ENCODE data around the gene TRPV3. TPM values are rescaled to one million over a fixed set of nuclear protein-coding genes. Genes with fewer than 3 reads are reported as not detected.
"Not testable (repeated sequence)": the region's sequence is repeated elsewhere in the genome, so short reads cannot be mapped to it uniquely, and the experiment has no call there.

Gene TRPV3
- total and polyA plus RNA-seq, 2 donors (not counting 3 experiments of a cell fraction or from before 2014, with no cell fraction given) = 0.01 TPM; not detected in 1

DNA sequence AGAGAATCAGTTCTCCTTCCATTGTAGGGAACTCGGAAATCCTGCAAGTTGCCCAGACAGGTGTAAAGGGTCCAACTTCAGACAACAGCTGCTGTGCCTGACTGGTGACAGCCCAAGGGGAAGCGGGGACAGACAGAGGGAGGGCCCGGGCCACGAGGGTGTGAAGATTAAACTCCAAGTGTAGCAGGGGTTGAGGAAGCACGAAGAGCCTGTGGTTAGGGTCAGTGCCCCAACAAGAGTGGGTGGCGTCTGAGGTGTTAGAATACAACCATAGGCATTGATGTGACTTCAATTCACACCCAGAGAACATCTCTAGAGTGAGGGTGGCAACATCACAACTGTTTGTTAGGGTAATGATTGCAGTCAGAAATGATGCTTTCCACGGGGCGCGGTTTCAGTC, 42.7 kb downstream of the TRPV3 start:
- Histone ChIP-seq H3K79me2 (ENCODE audit: control insufficient read depth, insufficient read depth, low read length) (no peaks in the 10 kb centered on the region), H3K27me3 (ENCODE audit: control insufficient read depth in 2 of 2, insufficient read depth in 2 of 2, low read length in 2 of 2) (no peaks in the 10 kb centered on the region), H3K36me3 (ENCODE audit: control insufficient read depth in 2 of 2, extremely low read depth in 1 of 2, insufficient read depth in 2 of 2, low read length in 2 of 2) (no peaks in the 10 kb centered on the region), H4K20me1 (replicated peaks; ENCODE audit: control insufficient read depth, extremely low read depth, insufficient read depth, low read length) (no peaks in the 10 kb centered on the region), H3K9ac (replicated peaks; ENCODE audit: extremely low read depth, insufficient read depth, low read length) (no peak overlapping the region), H2AFZ (ENCODE audit: low read depth, low read length) (no peak overlapping the region), H3K9me1 (replicated peaks; ENCODE audit: control insufficient read depth, extremely low read depth, insufficient read depth, low read length) (no peaks in the 10 kb centered on the region), H3K9me3 (replicated peaks; ENCODE audit: control insufficient read depth, insufficient read depth, low read length) (no peaks in the 10 kb centered on the region), H3K4me1 (ENCODE audit: control insufficient read depth, extremely low read depth, insufficient read depth, low read length) (no peaks in the 10 kb centered on the region), H3K4me2 (ENCODE audit: insufficient read depth, low read length) (no peak overlapping the region), H3K27ac (ENCODE audit: insufficient read depth, low read depth, low read length) (no peak overlapping the region), H3K4me3 (replicated peaks in 1 of 3; ENCODE audit: insufficient read depth in 1 of 3, low read depth in 1 of 3, low read length in 3 of 3) (no peak overlapping the region)
- TF ChIP-seq FOS (IDR thresholded peaks at IDR 0.05; ENCODE audit: borderline replicate concordance, insufficient read depth, low read length) (no peak), JUN (IDR thresholded peaks at IDR 0.05; ENCODE audit: borderline replicate concordance, insufficient read depth, insufficient read length, low read depth) (no peak), POLR2A (IDR thresholded peaks at IDR 0.05; ENCODE audit: low read depth, low read length) (no peak), GATA2 (IDR thresholded peaks at IDR 0.05; ENCODE audit: insufficient read depth, insufficient read length, low read depth, low read length) (no peak), POLR2AphosphoS5 (IDR thresholded peaks at IDR 0.05; ENCODE audit: insufficient read depth, low read depth, low read length) (no peak), EZH2 (IDR thresholded peaks at IDR 0.05; ENCODE audit: borderline replicate concordance, low read depth, low read length, severe bottlenecking) (no peak), MYC (IDR thresholded peaks at IDR 0.05; ENCODE audit: low read depth, low read length) (no peak)
- TF ChIP-seq, protein P1, sequence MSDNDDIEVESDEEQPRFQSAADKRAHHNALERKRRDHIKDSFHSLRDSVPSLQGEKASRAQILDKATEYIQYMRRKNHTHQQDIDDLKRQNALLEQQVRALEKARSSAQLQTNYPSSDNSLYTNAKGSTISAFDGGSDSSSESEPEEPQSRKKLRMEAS (IDR thresholded peaks at IDR 0.05; ENCODE audit: insufficient read depth, insufficient read length) = no peak
- TF ChIP-seq, protein P2, sequence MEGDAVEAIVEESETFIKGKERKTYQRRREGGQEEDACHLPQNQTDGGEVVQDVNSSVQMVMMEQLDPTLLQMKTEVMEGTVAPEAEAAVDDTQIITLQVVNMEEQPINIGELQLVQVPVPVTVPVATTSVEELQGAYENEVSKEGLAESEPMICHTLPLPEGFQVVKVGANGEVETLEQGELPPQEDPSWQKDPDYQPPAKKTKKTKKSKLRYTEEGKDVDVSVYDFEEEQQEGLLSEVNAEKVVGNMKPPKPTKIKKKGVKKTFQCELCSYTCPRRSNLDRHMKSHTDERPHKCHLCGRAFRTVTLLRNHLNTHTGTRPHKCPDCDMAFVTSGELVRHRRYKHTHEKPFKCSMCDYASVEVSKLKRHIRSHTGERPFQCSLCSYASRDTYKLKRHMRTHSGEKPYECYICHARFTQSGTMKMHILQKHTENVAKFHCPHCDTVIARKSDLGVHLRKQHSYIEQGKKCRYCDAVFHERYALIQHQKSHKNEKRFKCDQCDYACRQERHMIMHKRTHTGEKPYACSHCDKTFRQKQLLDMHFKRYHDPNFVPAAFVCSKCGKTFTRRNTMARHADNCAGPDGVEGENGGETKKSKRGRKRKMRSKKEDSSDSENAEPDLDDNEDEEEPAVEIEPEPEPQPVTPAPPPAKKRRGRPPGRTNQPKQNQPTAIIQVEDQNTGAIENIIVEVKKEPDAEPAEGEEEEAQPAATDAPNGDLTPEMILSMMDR (IDR thresholded peaks at IDR 0.05; ENCODE audit: extremely low read depth in 1 of 2, insufficient read depth in 1 of 2, low read depth in 1 of 2, low read length in 2 of 2) = no peak
- ChIA-PET CTCF (no interaction called here), POLR2A (no interaction called here)
- no peak for DNase-seq (ENCODE audit: low read depth, low spot score)
- BruUV-seq (replicated peaks) = no TSS peak
- intact Hi-C loops (cut with micrococcal nuclease) = no loop called here
- dilution Hi-C loops (cut with MboI; ENCODE audit: extremely low pct_ligation_motif_present, low sequenced_read_pairs) = no loop called here
- FAIRE-seq = no peak

DNA sequence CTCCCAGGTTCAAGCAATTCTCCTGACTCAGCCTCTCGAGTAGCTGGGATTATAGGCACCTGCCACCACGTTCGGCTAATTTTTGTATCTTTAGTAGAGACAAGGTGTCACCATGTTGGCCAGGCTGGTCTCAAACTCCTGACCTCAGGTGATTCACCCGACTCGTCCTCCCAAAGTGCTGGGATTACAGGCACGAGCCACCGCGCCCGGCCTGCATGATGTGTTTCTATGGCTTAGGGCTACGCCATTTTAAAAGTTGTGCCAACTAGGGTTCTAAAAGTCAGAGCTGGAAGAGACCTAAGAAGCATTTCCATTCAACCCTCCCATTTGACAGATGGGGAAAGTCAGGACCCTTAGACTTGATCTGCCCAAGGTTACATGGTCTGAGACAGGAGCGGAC, 43.4 kb downstream of the TRPV3 start:
- H2AFZ ChIP-seq (ENCODE audit: low read depth, low read length); H3K9me1 ChIP-seq (replicated peaks; ENCODE audit: control insufficient read depth, extremely low read depth, insufficient read depth, low read length); CTCF ChIA-PET; H3K9ac ChIP-seq (replicated peaks; ENCODE audit: extremely low read depth, insufficient read depth, low read length); H3K4me2 ChIP-seq (ENCODE audit: insufficient read depth, low read length); BruUV-seq (replicated peaks); POLR2A ChIA-PET; dilution Hi-C loops (cut with MboI; ENCODE audit: extremely low pct_ligation_motif_present, low sequenced_read_pairs); H3K4me3 ChIP-seq (replicated peaks in 1 of 3; ENCODE audit: insufficient read depth in 1 of 3, low read depth in 1 of 3, low read length in 3 of 3); H3K79me2 ChIP-seq (ENCODE audit: control insufficient read depth, insufficient read depth, low read length); intact Hi-C loops (cut with micrococcal nuclease); FAIRE-seq; H3K36me3 ChIP-seq (ENCODE audit: control insufficient read depth in 2 of 2, extremely low read depth in 1 of 2, insufficient read depth in 2 of 2, low read length in 2 of 2); H3K27ac ChIP-seq (ENCODE audit: insufficient read depth, low read depth, low read length); H3K9me3 ChIP-seq (replicated peaks; ENCODE audit: control insufficient read depth, insufficient read depth, low read length); H4K20me1 ChIP-seq (replicated peaks; ENCODE audit: control insufficient read depth, extremely low read depth, insufficient read depth, low read length); H3K4me1 ChIP-seq (ENCODE audit: control insufficient read depth, extremely low read depth, insufficient read depth, low read length); DNase-seq (ENCODE audit: low read depth, low spot score); H3K27me3 ChIP-seq (ENCODE audit: control insufficient read depth in 2 of 2, insufficient read depth in 2 of 2, low read length in 2 of 2): not testable (repeated sequence)

All from endothelial cell of umbilical vein (primary cell).